ENCODE data around the gene SPECC1. TPM values are rescaled to one million over a fixed set of nuclear protein-coding genes. Genes with fewer than 3 reads are reported as not detected.

Gene SPECC1
- total and polyA plus RNA-seq, 10 of the 15 experiments (the other 5 are each of a cell fraction or from before 2014, with no cell fraction given), result 6.4 to 40.6 (median 23.9) TPM

- TF ChIP-seq HCFC1 (IDR thresholded peaks at IDR 0.05; ENCODE audit: low read length) (no peak), ATF7 (IDR thresholded peaks at IDR 0.05; ENCODE audit: low read depth) (no peak), IRF3 (IDR thresholded peaks at IDR 0.05) (no peak), SREBF2 (IDR thresholded peaks at IDR 0.05; ENCODE audit: low read length) (no peak), HDAC2 (IDR thresholded peaks at IDR 0.05) (no peak), CTCF (IDR thresholded peaks at IDR 0.05 in 2 of 3, conservative IDR thresholded peaks at IDR 0.05 in 1 of 3; ENCODE audit: control insufficient read depth in 2 of 3, extremely low read depth in 1 of 3, insufficient read depth in 1 of 3, low read depth in 3 of 3, low read length in 3 of 3) (no peak)
These were observed 270.5 kb downstream of the SPECC1 start (continued) for GRCh38 chr17:20279631-20280030.

GRCh38 chr17:20280051-20280450 is 270.9 kb downstream of the SPECC1 start:
- Histone ChIP-seq H3K9me3 (replicated peaks; ENCODE audit: control insufficient read depth, insufficient read depth, low read length) (no peaks in the 10 kb centered on the region), H3K9ac (ENCODE audit: control insufficient read depth, insufficient read depth, low read length) (no peak overlapping the region), H2AFZ (ENCODE audit: control insufficient read depth, low read depth, low read length) (no peak overlapping the region), H4K20me1 (ENCODE audit: control insufficient read depth, insufficient read depth) (no peaks in the 10 kb centered on the region), H3K27me3 (replicated peaks in 1 of 2; ENCODE audit: control insufficient read depth in 2 of 2, insufficient read depth in 2 of 2, low read length in 1 of 2) (no peaks in the 10 kb centered on the region), H3K27ac (ENCODE audit: control insufficient read depth, insufficient read depth) (no peak overlapping the region), H3K4me3 (no peak overlapping the region), H3K36me3 (ENCODE audit: control insufficient read depth in 2 of 2, insufficient read depth in 2 of 2, low read length in 1 of 2) (peaks cover 0 to 3% of the 10 kb centered on the region in 2 experiments; a peak in 2 of 4 replicates), H3K79me2 (ENCODE audit: control insufficient read depth, insufficient read depth, low read length) (no peaks in the 10 kb centered on the region), H3K4me2 (ENCODE audit: control insufficient read depth, insufficient read depth) (no peak overlapping the region), H3K4me1 (ENCODE audit: control insufficient read depth, insufficient read depth, low read length) (no peaks in the 10 kb centered on the region)
- FAIRE-seq, result no peak
- RAD21 ChIA-PET (ENCODE audit: unreplicated experiment), result no interaction called here
- in situ Hi-C loops (cut with MboI) (no loop called here), intact Hi-C loops (cut with micrococcal nuclease; ENCODE audit: unreplicated experiment) (no loop called here)
- DNase-seq (ENCODE audit: low read depth, low spot score), result no peak
- WGBS (ENCODE audit: insufficient coverage, insufficient replicate concordance, low lambda C conversion rate, missing lambda C conversion rate), result 98% methylated on average over 6 of the region's 6 CpGs
- no peak for ATAC-seq
- BruUV-seq (replicated peaks), result no TSS peak
- POLR2A ChIA-PET, result no interaction called here
- SMC1A ChIA-PET (ENCODE audit: uncharacterized antibody, unreplicated experiment), result interaction anchor here (1.0 kb wide), 1 partner anchor 13 kb away, joined by 3 read pairs; no protein-coding TSS in a partner anchor
- CTCF ChIA-PET, result no interaction called here
- TF ChIP-seq BCL11A (IDR thresholded peaks at IDR 0.05; ENCODE audit: low read depth, low read length) (no peak), HSF1 (IDR thresholded peaks at IDR 0.05; ENCODE audit: low read depth, low read length) (no peak), MEF2A (IDR thresholded peaks at IDR 0.05; ENCODE audit: insufficient read depth, low read depth, low read length) (no peak), MYC (IDR thresholded peaks at IDR 0.05; ENCODE audit: insufficient read depth, insufficient read length, insufficient replicate concordance, low read length, severe bottlenecking) (no peak), IKZF2 (IDR thresholded peaks at IDR 0.05) (no peak), PAX8 (IDR thresholded peaks at IDR 0.05) (no peak), PAX5 (IDR thresholded peaks at IDR 0.05; ENCODE audit: borderline replicate concordance, low read depth, low read length) (no peak), CUX1 (IDR thresholded peaks at IDR 0.05; ENCODE audit: insufficient replicate concordance, low read depth, low read length) (no peak), TARDBP (IDR thresholded peaks at IDR 0.05; ENCODE audit: borderline replicate concordance) (no peak)
